ENCODE measurements around the gene PDS5A.
"Not testable (repeated sequence)": the region's sequence is repeated elsewhere in the genome, so short reads cannot be mapped to it uniquely, and the experiment has no call there.

Gene PDS5A

GRCh38 chr4:39838431-39838830, 139.3 kb downstream of the PDS5A start:
- DNase-seq (ENCODE audit: low spot score), result not testable (repeated sequence)

- DNase-seq (ENCODE audit: low spot score), result no peak
Observed at GRCh38 chr4:39834269-39834668, 143.4 kb downstream of the PDS5A start.

- DNase-seq (ENCODE audit: low spot score), result no peak
Observed at GRCh38 chr4:39825741-39826231, 151.9 kb downstream of the PDS5A start.

- no peak for DNase-seq (ENCODE audit: low spot score)
Observed at GRCh38 chr4:39825090-39825489, 152.6 kb downstream of the PDS5A start.

- DNase-seq (ENCODE audit: low spot score), result no peak
Observed at GRCh38 chr4:39823191-39823590, 154.5 kb downstream of the PDS5A start.

GRCh38 chr4:39822662-39823061, 155.0 kb downstream of the PDS5A start:
- DNase-seq (ENCODE audit: low spot score), result no peak

- DNase-seq (ENCODE audit: low spot score), result no peak
Observed at GRCh38 chr4:39821951-39822350, 155.8 kb downstream of the PDS5A start.

GRCh38 chr4:39820186-39820585, 157.5 kb downstream of the PDS5A start:
- no peak for DNase-seq (ENCODE audit: low spot score)

- no peak for DNase-seq (ENCODE audit: low spot score)
Observed at GRCh38 chr4:39818646-39819045, 159.1 kb downstream of the PDS5A start.

GRCh38 chr4:39814403-39815185, 163.1 kb downstream of the PDS5A start:
- DNase-seq (ENCODE audit: low spot score), result no peak

GRCh38 chr4:39813761-39814160, 163.9 kb downstream of the PDS5A start:
- not testable (repeated sequence) for DNase-seq (ENCODE audit: low spot score)

GRCh38 chr4:39813033-39813432, 164.7 kb downstream of the PDS5A start:
- DNase-seq (ENCODE audit: low spot score), result not testable (repeated sequence)

- no peak for DNase-seq (ENCODE audit: low spot score)
Observed at GRCh38 chr4:39812500-39812899, 165.2 kb downstream of the PDS5A start.

GRCh38 chr4:39808231-39808749, 169.4 kb downstream of the PDS5A start:
- DNase-seq (ENCODE audit: low spot score), result no peak

- DNase-seq (ENCODE audit: low spot score), result no peak
Observed at GRCh38 chr4:39802005-39802404, 175.7 kb downstream of the PDS5A start.

- DNase-seq (ENCODE audit: low spot score), result not testable (repeated sequence)
Observed at GRCh38 chr4:39792976-39793375, 184.7 kb downstream of the PDS5A start.

GRCh38 chr4:39792529-39792928, 185.2 kb downstream of the PDS5A start:
- DNase-seq (ENCODE audit: low spot score), result no peak

GRCh38 chr4:39792128-39792527, 185.6 kb downstream of the PDS5A start:
- DNase-seq (ENCODE audit: low spot score), result no peak

- DNase-seq (ENCODE audit: low spot score), result no peak
Observed at GRCh38 chr4:39786838-39787237, 190.9 kb downstream of the PDS5A start.

GRCh38 chr4:39785083-39785482, 192.6 kb downstream of the PDS5A start:
- no peak for DNase-seq (ENCODE audit: low spot score)

- DNase-seq (ENCODE audit: low spot score), result not testable (repeated sequence)
Observed at GRCh38 chr4:39781988-39782387, 195.7 kb downstream of the PDS5A start.
